HG02885 (cell line): ENCODE results near the gene DMXL2.
"Not testable (repeated sequence)": the region's sequence is repeated elsewhere in the genome, so short reads cannot be mapped to it uniquely, and the experiment has no call there.

Experiments used
- ATAC-seq: cut with Tn5 transposase; IDR thresholded peaks from one replicate; pipeline ENCODE4 v1.9.1; 2021; ENCODE audit warnings: mild to moderate bottlenecking; ENCODE audit not compliant: unreplicated experiment, poor library complexity

Gene DMXL2

DNA sequence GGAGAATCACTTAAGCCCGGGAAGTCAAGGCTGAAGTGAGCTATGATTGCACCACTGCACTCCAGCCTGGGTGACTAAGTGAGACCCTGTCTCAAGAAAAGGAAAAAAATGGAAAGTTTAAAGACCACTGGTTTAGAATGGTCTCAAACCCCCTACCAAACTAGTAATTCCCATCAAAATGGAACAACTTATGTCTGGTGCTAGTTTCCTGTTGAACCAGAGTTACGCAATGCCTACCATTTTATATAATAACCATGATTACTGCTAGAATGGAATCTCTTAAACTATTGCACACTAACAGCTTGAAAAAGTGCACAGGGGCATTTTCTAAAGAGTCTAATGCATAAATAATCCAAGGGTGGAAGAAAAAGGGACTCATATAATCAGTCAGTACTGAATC is 43.6 kb downstream of the DMXL2 start:
- ATAC-seq, result no peak

DNA sequence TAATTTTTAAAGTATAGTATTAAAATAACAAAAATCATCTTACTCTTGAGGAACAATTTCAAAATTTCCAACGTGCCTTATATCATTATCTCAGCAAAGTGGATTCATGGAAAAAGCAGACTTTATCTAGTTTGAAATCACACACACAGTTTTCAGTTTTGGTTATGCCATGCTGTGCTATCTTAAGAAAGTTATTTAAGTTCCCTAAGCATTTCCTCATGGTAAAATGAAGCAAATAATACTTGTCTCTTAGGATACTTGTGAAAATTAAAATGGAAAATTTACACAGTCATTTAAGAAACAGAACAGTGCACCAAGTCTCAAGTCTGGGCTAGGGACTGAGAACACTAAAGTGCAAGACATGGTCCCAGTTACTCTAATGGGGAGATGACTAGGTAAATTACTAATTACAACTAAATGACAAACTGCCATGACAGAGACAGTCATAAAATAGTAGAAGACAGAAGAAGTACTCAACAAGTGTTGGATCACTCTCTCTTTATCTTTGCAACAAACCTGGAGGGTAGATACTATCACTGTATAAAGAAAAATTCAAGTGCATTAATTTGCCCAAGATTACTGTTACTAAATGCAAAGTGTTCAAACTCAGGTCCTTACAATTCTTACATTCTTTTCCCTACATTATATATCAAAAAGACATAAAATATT is 44.8 kb downstream of the DMXL2 start:
- no peak for ATAC-seq

DNA sequence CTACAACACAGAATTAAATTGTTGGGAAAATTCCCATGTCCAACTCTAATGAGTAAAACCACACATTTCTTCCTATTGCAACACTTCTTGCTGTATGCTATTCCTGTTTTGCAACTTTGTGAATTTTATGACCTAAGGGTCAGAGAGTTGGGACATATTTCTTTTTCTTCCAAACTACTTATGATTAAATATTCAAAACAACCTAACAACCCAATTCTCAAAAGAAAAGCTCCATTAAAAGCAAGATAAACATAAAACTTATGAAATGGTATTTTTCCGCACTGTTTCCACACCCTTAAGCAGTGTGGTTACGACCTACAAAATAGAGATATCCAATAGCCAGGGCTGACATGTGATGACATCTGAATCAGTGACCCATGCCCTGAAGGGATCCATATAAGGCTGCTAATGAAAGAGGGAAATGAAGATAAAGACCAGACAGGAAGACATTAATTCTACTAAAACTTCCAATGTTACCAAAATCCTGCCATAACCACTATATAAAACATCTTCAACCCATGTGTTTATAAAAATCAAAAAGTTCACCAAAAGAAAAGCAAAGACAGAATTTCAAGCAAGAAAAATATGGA is 45.6 kb downstream of the DMXL2 start:
- ATAC-seq, result no peak

DNA sequence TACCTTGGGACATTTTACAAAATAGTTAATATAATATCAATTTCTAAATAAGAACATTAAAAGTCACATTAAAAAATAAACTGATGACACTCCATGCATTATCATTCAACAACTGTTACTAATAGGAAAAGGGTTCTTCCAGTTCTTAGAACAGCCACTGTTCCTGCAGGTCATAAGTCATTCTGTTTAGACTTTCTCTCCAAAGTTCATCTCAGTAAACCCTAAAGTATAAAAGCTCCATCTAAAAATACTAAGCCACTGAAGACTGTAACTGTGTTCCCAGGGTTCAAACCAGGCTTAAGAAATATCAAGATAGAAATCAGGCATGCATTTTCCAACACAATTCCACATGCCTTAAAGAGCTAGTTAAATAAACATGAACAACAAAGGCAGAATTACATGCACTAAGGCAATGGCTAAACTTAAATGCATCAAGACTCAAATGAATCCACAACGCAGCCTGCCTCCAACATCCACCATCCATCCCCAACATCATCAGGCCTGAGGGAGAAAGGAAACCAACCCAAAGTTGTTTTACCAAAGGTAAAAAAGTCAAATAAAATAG is 46.2 kb downstream of the DMXL2 start:
- no peak for ATAC-seq

DNA sequence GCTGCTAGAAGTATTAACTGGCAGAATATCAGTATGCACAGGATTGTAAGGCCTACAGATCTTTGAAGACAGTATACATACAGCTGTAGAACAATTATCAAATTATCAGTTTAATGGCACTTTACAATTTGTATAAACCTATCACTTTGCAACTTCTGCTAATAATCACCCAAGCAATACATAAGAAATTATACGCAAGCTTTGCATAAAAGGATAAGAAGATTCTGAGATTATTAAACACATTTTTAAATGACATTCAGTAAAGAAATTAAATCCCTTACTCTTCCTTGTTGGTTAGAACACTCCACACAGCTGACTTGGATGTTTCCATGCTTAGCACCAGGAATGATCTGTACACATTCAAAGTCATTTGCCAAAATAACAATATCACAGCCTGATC is 46.8 kb downstream of the DMXL2 start:
- ATAC-seq, result no peak

DNA sequence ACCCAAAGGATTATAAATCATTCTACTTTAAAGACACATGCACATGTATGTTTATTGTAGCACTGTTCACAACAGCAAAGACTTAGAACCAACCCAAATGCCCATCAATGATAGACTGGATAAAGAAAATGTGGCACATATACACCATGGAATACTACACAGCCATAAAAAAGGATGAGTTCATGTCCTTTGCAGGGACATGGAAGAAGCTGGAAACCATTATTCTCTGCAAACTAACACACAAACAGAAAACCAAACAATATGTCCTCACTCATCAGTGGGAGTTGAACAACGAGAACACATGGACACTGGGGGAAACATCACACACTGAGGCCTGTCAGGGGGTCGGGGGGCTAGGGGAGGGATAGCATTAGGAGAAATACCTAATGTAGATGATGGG is 49.2 kb downstream of the DMXL2 start:
- not testable (repeated sequence) for ATAC-seq

DNA sequence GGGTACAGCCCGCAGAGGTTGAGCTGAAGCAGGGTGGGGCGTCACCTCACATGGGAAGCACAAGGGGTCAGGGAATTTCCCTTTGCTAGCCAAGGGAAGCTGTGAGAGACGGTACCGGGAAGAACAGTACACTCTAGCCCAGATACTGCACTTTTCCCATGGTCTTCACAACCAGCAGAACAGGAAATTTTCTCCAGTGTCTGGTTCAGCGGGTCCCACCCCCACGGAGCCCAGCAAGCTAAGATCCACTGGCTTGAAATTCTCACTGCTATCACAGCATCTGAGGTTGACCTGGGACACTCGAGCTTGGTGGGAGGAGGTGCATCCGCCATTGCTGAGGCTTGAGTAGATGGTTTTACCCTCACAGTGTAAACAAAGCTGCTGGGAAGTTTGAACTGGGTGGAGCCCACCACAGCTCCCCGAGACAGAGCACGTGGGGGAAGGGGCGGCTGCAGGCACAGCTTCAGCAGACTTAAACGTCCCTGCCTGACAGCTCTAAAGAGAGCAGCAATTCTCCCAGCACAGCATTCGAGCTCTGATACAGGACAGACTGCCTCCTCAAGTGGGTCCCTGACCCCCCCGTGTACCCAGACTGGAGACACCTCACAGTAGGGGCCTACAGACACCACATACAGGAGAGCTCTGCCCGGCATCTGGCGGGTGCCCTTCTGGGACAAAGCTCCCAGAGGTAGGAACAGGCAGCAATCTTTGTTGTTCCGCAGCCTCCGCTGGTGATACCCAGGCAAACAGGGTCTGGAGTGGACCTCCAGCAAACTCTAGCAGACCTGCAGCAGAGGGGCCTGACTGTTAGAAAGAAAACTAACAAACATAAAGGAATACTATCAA is 53.4 kb downstream of the DMXL2 start:
- not testable (repeated sequence) for ATAC-seq

DNA sequence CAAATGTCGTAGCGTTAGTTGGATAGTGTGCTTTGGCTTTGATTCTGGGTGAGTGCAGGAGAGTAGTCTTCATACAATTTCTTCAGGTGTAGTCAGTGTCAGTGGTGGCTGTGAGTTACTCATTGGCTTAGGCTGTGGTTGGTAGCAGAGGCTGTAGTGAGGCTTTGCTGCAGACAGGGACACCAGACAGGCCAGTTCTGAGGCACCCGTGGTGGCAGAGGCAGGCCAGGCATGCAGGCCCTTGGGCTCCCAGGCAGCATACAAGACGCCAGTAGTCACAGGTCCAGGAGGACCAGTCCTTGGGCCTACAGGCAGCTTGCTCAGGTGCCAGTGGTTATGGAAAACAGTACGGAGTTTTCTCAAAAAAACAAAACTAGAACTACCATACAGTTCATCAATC is 61.3 kb downstream of the DMXL2 start:
- no peak for ATAC-seq

DNA sequence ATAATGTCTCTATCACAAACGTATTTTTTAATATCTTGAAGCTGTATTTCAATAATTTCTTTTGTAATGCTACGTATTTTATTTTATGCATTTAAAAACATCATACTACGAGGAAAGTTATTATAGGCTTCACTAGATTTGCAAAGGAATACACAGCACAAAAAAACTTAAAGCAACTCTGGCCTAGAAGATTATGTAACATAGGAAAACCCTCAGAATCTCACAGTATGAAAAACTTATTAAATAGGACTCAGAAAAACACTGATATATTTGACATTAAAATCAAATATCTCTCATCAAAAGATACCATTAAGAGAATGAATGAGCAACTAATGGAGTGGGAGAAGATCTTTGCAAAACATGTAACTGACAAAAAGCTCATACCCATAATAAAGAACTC is 63.7 kb downstream of the DMXL2 start:
- no peak for ATAC-seq

DNA sequence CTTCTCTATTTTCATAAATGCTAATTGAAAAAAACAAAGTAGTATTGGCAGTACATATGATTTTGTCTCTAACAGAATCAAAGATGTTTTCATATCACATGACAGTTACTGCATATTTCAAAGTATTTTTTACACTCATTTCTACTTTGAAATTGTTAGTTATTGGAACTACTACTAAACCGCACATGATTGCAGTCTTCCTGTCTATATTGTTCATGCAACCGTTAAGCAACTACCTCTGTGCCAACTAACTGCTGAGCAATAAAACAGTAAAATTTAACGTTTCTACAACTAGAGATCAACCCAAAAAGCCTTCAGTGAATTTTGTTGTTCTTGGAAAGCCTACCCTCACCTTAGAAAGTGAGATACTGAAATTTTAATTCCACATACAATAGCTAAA is 64.2 kb downstream of the DMXL2 start:
- ATAC-seq, result no peak

DNA sequence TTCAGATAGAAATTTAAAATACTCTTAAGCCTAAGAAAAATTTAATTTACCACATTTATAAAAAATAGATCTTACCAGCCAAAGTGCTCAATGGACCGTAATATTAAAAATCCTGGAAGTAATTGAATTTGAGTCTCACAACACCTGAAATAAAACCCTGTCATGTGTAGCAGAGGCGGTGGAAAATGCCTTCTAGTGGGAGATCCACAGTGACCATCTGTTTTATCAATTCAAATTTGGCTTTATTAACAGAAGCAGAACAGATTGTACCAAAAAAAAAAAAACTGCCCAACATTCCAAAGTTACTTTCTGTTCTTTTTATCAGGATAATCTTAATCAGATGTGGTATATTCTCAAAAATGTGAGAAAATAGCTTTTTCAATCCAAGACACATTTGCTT is 71.7 kb downstream of the DMXL2 start:
- ATAC-seq, result no peak

DNA sequence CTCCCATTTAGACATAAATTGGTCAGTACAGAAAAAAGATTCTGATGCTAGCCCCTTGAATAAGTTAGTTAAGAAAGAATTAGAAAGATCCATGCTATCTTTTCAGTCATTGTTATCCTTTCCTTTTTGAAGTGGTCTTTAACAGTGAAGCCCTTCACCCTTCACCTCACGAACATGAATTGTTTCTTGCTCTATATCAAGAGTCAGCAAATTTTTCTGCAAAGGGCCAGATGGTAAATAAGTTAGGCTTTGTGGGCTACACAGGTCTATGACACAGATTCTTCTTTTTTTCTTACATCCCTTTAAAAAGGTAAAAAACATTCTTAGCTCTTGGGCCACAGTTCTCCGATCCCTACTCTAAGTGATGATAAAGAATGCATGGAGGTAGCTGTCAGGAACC is 74.9 kb downstream of the DMXL2 start:
- ATAC-seq, result no peak

DNA sequence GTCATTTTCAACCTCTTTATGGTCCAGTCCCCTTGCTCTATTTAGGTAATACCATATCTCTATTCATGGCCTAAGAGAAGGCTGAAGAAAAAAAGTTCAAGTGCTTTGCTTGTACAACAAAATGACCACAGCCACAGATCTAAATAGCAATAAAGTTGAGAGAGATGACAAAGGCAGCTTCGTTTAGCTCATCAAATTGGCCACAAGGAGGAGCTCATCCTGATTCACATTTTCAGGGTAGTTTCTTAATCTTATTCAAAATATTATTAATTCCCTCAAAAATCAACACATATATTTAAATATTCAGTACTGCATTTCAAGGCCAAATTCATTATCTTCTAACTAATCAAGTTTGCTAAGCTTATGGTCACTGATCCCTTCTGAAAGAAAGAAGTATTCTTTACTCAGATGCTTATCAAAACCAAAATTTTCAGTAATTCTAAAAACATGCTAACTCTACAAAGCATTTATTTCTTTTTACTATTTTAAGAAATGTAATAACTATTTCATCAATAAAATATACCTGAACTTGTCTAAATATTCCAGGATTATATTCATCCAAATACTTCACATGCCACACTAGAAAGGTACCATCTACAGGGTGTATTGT is 85.5 kb downstream of the DMXL2 start:
- no peak for ATAC-seq

DNA sequence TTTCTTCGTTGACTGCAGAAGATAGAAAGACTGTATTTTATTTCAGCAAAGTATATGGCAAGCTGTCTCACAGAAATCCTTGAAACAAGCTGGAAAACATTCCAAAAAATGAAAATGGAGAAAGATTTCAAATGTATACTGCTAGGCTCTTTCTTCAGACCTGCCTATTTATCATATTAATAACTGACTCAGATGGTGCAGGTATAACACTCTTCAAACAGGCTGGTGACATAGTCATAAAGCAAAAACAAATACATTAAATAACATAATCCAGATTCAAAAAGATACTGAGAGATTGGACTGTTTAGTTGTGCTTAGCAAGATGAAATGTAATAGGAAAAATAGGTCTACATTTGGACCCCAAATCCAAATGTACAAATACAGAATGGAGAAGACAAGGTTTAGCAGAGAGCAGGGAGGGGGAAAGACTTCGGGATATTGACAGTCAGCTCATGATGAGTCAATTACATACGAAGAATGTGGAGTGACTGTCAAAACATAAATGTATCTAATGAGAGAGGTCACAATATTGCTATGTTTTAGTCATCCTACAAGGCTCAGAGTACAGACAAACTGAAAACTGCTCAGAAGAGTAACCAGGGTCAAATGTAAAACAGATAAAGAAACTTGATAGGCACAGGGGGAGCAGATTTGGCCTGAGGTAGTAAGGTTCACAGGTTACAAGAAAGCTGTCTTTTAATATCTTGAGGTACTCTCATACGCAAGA is 88.7 kb downstream of the DMXL2 start:
- no peak for ATAC-seq

DNA sequence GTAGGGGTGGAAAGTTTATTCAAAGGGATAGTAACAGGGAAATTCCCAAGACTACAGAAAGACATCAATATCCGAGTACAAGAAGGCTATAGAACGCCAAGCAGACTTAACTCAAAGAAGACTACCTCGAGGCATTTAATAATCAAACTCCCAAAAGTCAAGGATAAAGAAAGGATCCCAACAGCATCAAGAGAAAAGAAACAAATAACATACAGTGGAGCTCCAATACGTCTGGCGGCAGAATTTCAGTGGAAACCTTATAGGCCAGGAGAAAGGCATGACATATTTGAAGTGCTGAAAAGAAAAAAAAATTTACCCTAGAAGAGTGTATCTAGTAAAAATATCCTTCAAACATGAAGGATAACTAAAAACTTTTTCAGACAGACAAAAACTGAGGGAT is 95.6 kb downstream of the DMXL2 start:
- ATAC-seq, result no peak

DNA sequence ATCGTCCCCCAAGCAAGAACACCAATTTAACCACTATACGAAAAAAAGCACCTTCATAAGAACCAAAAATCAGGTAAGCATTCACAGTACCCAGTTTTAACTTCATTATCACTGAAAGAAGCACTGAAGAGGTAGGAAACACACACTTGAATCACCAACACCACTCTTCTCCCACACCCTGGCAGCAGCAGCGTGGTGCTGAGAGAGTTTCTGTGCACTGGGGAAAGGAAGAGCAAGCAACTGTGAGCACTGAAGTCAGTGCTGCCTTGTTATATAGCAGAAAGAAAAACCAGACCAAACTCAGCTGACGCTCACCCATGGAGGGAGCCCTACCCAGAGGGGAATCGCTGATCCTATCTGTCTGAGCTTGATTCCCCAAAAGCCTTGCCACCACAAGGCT is 98.2 kb downstream of the DMXL2 start:
- no peak for ATAC-seq

DNA sequence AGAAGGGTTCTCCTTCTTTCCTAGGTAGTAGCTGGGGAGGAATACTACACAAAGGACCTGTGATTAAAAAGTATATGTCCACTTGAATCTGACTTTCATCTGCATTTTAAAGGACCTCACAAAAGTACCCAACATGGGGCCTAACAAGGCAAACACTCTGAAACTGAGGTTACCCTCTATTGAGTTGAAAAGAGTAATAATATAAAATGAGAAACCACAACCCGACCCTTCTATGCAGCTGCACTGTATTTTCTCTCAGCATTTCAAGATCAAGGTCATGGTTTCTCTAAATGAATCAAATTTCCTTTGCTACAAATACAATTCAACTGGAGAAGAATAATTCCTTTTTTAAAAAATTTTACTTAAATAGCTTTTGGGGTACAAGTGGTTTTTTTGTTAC is 106.3 kb downstream of the DMXL2 start:
- no peak for ATAC-seq

DNA sequence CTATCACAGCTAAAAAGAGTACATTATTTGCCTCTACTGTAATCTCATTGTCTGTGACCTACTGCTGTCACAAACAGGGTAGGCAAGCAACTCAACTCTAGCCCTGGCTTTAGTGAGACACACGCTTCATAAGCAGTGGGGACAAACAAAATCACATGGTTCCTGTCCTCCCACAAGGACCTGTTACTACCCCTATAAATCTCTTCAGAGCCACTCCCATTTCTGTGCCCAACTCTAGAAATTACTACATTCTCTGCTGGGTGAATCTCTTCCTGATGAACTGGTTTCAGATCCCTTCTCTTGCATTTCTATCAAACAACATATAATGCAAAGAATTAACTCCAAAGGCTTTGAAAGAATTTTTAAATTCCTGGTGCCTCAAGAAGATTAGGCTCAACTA is 117.3 kb downstream of the DMXL2 start:
- ATAC-seq, result no peak

DNA sequence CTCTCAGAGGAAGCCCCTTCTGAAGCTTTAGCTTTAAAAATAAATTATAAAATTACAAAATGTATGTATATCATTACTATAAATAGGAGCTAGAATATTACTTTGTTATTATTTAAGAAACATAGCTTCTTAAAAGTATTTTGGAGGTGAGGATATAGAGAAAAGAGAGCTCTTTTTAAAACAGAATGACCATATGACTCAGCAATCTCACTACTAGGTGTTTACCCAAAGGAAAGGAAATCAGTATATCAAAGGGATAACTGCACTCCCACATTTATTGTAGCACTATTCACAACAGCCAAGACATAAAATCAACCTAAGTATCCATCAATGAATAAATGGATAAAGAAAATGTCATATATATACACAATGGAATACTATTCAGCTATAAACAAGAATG is 119.6 kb downstream of the DMXL2 start:
- no peak for ATAC-seq

DNA sequence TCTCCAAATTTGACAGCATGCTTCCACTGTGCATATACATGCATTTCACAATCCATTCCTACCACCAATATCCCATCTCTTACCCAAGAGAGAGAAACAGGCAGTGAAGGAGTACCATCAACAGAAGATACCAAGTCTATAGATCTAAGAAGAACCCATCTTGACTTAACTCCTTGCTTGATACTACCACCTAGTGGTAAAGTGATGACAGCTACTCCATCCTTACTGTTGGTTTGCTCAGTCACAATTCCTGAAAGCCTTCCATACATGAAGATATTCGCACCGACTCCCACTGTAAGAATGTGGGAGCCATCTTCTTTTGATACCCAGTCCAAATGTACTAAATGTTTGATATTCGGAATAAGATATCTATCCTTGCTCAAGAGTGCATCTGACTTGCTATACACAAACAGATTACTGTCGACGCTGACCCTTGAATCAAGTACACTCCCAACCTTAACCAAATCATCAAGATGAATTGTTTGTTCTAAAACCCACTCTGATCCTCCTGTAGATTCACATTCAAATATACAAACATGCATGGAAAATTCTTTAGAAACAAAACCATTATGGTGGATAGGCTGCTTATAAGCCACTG is 123.1 kb downstream of the DMXL2 start:
- no peak for ATAC-seq
